Metanephros (tissue), 1 donor: ENCODE results near the gene NPM3. TPM values are rescaled to one million over a fixed set of nuclear protein-coding genes. Genes with fewer than 3 reads are reported as not detected.

Source experiments
- total RNA-seq: library from RNA; depleted of rRNA; stranded (reverse); fragments of >200 nt; gene quantifications from one replicate; pipeline ENCODE4 v1.2.3, GENCODE V29; 2014

NPM3 gene
- 47.1 TPM for total RNA-seq

GRCh38 chr10:101782811-101783735, at the start of gene NPM3:
Gene NPM3 (minus strand): TSS chr10:101783446. CDS start chr10:101783390, 56 bp downstream.

GRCh38 chr10:101818119-101818871, 35.0 kb upstream of the NPM3 start, which contains the start of gene OGA:
Gene OGA (minus strand): TSS chr10:101818444. CDS start chr10:101818022, 422 bp downstream.

GRCh38 chr10:101775273-101776160, 7.7 kb downstream of the NPM3 start, which contains the start of gene FGF8:
Gene FGF8 (minus strand): TSS chr10:101776114. CDS start chr10:101775900, 214 bp downstream.

Other genes starting within 250 kb of the NPM3 start
- gene POLL, start 195.2 kb downstream of the NPM3 start, total RNA-seq, result 25.9 TPM
- 22.4 TPM for gene DPCD, start 195.1 kb downstream of the NPM3 start, total RNA-seq
- 71.4 TPM for gene FBXW4, start 88.3 kb downstream of the NPM3 start, total RNA-seq
- 5.8 TPM for gene FGF8, start 7.3 kb downstream of the NPM3 start, total RNA-seq
- 169 TPM for gene OGA, start 35.0 kb upstream of the NPM3 start, total RNA-seq
- gene KCNIP2, start 60.4 kb upstream of the NPM3 start, total RNA-seq, result 5.1 TPM